Amniotic epithelial cell (primary cell): ENCODE measurements around the gene RBM10.
A peak's percentile ranks its signal among the peaks of the same experiment; 100 is the strongest.

Experiments used
- DNase-seq: peaks from one replicate; pipeline ENCODE4 v3.0.0-alpha.2; 2010; ENCODE audit warnings: low read depth

Gene RBM10

GRCh38 chrX:47218280-47218919 lies 73.4 kb downstream of the RBM10 start, which contains the start of gene CDK16:
Gene CDK16, plus strand, starts transcription at chrX:47218681. Its CDS starts 4,877 bp downstream, at chrX:47223558.
- peak; percentile 67 for DNase-seq

GRCh38 chrX:47218920-47219815 lies 74.1 kb downstream of the RBM10 start:
- no peak for DNase-seq

- no peak for DNase-seq
These were observed 76.7 kb downstream of the RBM10 start for GRCh38 chrX:47221756-47222155.

DNA sequence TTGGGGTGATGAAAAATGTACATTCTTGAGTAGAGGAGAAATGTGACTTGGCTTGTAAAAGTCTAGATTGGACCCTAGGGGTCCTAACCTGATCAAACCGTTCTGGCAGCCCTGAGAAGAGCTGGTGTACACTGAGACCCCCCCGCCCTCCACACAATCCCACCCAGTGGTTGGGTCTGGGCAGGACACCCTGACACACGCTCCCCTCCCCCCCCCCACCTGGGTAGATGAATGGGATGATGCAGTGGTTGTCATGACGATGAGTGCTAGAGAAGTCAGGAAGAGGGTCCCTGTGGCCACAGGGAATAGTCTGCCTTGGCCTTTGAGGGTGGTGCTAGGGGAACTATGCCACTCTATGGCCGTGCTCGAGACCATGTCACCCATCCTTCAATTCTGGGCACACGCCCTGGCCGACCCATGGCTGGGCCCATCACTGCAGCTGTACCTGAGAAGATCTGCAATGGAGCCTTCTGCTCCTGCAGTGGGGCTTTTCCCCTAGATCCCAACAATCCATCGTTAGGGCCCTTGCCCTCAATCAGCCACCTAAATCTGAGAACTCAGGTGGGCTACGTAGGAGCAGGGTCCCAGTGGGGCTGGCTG lies 77.8 kb downstream of the RBM10 start:
- DNase-seq = no peak

DNA sequence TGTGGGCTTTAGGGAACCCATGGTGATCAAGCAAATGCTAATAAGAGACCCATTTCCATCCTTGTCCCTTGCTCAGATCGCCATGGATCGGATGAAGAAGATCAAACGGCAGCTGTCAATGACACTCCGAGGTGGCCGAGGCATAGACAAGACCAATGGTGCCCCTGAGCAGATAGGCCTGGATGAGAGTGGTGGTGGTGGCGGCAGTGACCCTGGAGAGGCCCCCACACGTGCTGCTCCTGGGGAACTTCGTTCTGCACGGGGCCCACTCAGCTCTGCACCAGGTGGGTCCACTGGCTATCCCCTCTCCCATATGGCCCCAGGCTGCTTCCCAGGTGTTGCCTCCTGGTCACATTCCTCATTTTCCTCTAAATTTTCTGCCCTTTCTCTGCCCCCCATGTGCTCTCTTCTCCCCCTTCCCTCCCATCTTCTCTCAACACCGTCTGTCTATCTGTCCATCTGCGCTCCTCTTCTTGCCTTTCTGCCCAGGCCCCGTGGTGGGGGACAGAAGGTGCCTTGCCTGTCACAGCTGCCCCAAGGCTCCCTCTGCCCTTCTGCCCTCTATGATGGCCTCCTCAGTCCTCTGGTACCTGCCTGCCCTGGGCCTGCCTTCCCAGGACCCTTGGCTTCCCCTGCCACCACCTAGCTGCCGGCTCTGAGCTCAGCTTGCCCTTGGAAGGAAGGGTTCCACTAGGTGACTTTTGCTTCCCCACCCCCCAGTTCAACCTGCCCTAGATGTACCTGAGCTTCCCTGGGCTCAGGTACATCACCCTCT lies 78.6 kb downstream of the RBM10 start:
- no peak for DNase-seq

DNA sequence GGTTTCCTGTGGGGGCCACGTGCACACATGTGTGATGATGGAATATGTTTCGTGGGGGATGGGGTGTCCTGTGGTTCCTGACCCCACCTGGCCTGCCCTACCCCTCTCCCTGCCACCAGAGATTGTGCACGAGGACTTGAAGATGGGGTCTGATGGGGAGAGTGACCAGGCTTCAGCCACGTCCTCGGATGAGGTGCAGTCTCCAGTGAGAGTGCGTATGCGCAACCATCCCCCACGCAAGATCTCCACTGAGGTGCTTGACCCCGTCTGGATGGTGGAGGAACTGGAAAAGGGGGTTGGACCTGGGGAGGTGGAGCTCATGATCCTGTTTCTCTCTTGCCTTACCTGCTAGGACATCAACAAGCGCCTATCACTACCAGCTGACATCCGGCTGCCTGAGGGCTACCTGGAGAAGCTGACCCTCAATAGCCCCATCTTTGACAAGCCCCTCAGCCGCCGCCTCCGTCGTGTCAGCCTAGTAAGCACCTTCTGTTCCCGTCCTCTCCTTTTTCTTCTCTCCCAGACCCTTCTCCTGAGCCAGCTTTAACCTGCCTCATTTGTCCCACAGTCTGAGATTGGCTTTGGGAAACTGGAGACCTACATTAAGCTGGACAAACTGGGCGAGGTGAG lies 79.4 kb downstream of the RBM10 start:
- no peak for DNase-seq

DNA sequence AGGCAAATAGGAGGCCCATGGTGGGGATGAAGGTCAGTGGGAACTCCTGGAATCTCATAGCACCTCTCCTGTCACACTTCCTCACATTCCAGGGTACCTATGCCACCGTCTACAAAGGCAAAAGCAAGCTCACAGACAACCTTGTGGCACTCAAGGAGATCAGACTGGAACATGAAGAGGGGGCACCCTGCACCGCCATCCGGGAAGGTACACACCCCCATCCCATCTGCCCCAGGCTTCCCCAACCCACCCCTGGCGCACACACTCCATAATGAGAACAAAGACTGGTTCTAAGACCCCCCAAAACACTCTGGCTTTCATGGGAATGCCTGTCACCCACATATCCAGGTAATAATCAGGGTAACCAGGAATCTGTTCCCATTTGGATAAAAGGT lies 79.9 kb downstream of the RBM10 start:
- no peak for DNase-seq

DNA sequence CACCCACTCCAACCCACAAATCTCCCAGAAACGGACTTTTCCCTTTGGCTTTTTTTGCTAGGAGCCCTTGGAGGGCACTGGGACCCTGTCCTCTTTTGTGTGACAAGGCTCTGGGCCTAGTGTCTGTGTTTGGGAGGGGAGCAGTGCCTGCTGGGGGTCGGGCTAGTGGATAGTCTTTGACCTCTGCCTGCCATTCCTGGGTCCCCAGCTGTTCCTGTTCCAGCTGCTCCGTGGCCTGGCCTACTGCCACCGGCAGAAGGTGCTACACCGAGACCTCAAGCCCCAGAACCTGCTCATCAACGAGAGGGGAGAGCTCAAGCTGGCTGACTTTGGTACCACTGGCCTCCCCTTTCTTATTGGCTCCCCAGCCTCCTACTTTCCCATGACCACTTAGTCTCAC lies 81.0 kb downstream of the RBM10 start:
- no peak for DNase-seq

GRCh38 chrX:47226531-47227333 lies 81.7 kb downstream of the RBM10 start:
- DNase-seq = no peak

DNA sequence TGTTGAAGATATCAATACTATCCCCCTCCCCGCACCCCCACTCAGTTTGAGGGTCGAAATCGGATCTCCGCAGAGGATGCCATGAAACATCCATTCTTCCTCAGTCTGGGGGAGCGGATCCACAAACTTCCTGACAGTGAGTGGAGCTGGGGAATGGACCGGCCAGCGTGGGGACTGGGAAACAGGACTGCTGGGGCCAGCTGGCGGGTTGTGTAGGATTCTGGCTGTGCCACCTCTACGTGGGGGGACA lies 82.2 kb downstream of the RBM10 start:
- no peak for DNase-seq

DNA sequence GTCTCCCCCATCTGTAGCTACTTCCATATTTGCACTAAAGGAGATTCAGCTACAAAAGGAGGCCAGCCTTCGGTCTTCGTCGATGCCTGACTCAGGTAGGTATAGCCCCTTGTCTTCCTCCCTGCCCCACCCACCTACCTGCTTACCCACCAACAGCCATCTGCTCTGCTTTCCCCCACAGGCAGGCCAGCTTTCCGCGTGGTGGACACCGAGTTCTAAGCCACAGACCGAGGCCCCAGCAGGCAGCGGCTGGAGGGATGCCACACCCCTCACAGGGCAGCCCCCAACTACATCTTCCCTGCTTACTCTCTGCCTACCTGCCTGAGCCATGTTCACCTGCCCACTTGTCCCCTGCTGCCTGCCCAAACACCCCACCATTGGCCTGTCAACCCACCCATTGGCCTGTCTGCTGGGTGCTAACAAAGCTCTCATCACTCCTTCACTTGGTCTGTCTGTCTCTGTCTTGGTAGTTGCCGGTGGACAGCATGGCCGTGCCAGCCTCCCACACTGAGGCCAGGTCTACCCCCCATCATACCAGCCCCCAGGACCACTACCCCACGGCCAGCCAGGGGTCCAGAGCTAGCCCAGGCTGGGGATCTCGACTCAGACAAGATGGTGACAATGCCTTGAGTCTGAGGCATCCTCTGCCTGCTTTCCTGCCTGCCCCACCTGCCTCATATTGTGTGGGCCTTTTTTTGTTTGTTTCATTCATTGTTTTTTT lies 83.7 kb downstream of the RBM10 start:
- DNase-seq = no peak

GRCh38 chrX:47229427-47229826 lies 84.4 kb downstream of the RBM10 start:
- DNase-seq = no peak

GRCh38 chrX:47230136-47230868 lies 85.3 kb downstream of the RBM10 start:
- no peak for DNase-seq

DNA sequence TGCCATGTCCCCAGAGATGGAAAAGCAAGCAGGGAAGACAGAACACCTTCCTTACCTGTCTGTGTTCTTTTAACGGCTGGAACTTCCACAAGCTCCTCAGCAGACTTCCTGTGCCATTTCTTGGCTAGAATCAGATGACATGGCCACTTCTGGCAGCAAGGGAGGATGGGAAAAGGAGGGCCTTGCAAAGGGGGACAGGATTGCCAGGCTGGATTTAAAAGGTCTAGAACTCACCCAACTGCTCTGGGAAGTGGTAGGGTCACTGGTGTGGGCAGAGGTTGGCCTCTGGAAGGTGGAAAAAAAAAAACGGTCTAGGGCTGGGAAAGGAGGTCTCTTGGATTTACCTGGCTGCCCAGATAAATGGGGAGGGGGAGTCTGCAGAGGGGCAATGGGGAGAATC lies 86.1 kb downstream of the RBM10 start:
- no peak for DNase-seq

DNA sequence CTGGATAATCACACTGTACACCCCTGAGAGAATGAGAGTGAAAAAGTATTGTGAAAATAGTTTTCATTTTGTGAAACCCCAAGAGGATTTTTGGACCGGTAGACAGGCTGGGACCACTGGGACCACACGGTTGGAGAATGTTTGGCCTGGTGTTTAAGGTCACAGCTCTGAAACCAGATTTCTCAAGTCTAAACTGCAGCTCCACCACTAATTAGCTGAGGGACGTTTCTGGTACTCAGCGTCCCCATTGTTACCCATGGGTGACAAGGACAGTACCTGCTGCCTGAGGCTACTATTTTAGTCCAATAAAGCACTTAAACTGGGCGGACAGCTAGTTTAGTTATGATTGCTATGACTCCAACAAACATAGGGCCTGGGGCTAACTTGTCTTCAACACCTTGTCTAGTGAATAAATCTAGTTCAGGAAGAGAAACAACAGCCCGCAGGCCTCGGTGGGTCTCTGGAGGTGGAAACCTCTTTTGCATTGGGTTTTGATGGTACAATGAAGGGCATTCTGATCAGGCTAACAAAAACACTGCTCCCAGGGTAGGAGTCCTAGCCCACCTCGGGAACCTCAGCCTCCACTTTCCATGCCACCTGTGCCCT lies 87.3 kb downstream of the RBM10 start:
- DNase-seq = no peak

DNA sequence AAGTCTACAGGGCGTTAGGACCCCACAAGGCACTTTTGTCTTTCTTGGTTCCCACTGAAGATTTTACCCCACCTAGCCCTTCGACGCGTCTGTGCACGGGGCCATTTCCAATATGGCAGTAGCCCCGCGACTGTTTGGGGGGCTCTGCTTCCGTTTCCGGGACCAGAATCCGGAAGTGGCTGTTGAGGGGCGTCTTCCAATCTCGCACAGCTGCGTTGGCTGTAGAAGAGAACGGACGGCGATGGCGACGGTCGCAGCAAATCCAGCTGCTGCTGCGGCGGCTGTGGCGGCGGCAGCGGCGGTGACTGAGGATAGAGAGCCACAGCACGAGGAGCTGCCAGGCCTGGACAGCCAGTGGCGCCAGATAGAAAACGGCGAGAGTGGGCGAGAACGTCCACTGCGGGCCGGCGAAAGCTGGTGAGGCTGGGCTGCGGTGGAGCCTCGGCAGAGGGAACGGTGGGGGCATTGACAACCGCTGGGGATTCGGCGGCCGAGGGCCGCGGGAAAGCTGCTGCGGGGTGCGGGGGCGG lies 87.8 kb downstream of the RBM10 start, which contains the start of gene USP11:
TSS of gene USP11 (plus strand) at position 207 of the 530 bp plus-strand sequence. CDS start at position 242, 35 bp downstream.
- peak; percentile 28 for DNase-seq

DNA sequence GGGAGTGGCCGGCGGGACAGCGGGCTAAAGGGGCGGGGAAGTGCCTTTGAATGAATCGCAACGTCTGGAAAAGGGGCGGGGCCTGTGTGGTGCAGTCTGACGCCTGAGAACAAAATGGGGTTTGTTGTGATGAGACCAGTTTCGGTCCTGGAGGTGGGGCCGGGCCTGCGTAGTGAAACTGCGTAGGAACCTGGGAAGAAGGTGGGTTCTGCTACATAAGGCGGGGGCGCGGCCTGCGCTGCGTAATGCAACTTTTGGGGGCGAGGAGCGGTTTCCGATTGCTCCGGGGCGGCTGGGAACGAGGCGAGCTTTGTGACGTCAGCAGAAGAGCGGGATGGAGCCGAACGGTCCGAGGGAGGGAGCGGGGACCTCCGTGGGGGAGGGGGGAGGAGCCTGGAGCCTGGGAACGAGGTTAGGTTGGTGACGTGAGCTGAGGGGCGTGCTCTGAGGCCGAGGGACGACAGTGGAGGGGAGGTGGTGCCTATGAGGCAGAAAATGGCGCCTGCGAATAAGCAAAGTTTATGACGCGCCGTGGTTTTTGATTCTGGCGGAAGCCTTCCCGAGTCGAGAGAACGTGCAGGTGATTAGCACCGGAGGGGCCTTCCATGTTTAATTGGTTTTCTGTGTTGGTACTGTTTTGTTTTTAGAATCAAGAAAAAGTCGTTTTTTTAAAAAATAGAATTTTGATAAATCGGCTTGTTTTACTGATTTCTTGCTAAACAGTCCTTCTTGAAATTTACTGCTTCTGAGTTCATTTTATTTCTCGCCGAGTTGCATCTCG lies 88.5 kb downstream of the RBM10 start:
- DNase-seq = peak; percentile 97

DNA sequence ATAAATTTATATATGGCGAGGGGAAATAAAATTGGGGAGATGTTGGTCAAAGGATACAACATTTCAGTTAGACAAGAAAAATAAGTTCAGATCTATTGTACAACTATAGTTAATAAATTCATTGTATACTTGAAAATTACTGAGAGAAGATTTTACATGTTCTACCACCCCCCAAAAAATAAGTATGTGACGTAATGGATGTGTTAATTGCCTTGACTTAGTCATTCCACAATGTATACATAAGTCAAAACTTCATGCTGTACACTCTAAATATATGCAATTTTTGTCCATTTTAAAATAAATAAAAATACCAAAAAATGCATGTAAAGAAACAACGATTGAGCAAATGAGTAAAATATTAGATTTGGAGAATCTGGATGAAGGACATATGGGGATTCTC lies 89.6 kb downstream of the RBM10 start:
- DNase-seq = peak; percentile 26
